ENCODE measurements around the gene IL6. TPM values are rescaled to one million over a fixed set of nuclear protein-coding genes. Genes with fewer than 3 reads are reported as not detected.

The IL6 gene
- total and polyA plus RNA-seq, 9 of the 15 experiments (the other 6 are each of a cell fraction or from before 2014, with no cell fraction given): 0.76 to 2.9 (median 1.5) TPM

- Histone ChIP-seq H3K4me2 (ENCODE audit: insufficient read depth, low read length) (no peak overlapping the region), H3K27ac (ENCODE audit: extremely low read depth, low read depth, low read length) (no peak overlapping the region), H2AFZ (ENCODE audit: low read depth, low read length) (no peak overlapping the region), H3K36me3 (ENCODE audit: control insufficient read depth, insufficient read depth, low read length) (no peaks in the 10 kb centered on the region), H3K4me3 (no peak overlapping the region), H3K27me3 (ENCODE audit: control insufficient read depth in 2 of 2, insufficient read depth in 2 of 2, low read length in 2 of 2) (no peaks in the 10 kb centered on the region), H3K4me1 (replicated peaks in 1 of 2; ENCODE audit: control insufficient read depth in 2 of 2, insufficient read depth in 2 of 2, low read length in 2 of 2) (no peaks in the 10 kb centered on the region), H3K9ac (ENCODE audit: insufficient read depth in 1 of 2, low read depth in 2 of 2, low read length in 2 of 2) (no peak overlapping the region), H3K79me2 (ENCODE audit: control insufficient read depth, insufficient read depth, low read length) (no peaks in the 10 kb centered on the region), H3K9me1 (ENCODE audit: control insufficient read depth, insufficient read depth, low read length) (no peaks in the 10 kb centered on the region), H4K20me1 (replicated peaks; ENCODE audit: control insufficient read depth, insufficient read depth, low read length) (no peaks in the 10 kb centered on the region), H3K9me3 (replicated peaks; ENCODE audit: control insufficient read depth, insufficient read depth, low read depth, low read length) (no peaks in the 10 kb centered on the region)
- peak; percentile 62; the same call in 1 of the 3 replicates for ATAC-seq
- 41% methylated on average over 1 of the region's 1 CpG for WGBS (ENCODE audit: insufficient coverage, low coverage, missing lambda C conversion rate)
- peak; percentile 32 for FAIRE-seq
- POLR2A ChIA-PET: interaction anchor here (0.9 to 1.0 kb wide), 2 partner anchors 10 to 53 kb away, joined by 3 read pairs; no protein-coding TSS in a partner anchor
- peak in 1 of 4 experiments; percentile 34 for DNase-seq (ENCODE audit: extremely low read depth in 1 of 4, low spot score in 3 of 4)
- no TSS peak for BruUV-seq (replicated peaks)
- in situ Hi-C loops (cut with MboI) (no loop called here), intact Hi-C loops (cut with micrococcal nuclease) (no loop called here)
- TF ChIP-seq ESRRA (IDR thresholded peaks at IDR 0.05; ENCODE audit: borderline replicate concordance, low read depth) (peak; percentile 33; the same call in 1 of the 2 replicates), TARDBP (IDR thresholded peaks at IDR 0.05) (no peak)
- CTCF ChIA-PET (ENCODE audit: low intra/inter-chr PET ratio): interaction anchor here (0.9 kb wide), 1 partner anchor 190 kb away, joined by 4 read pairs; no protein-coding TSS in a partner anchor
These were observed 24.3 kb downstream of the IL6 start for GRCh38 chr7:22751341-22751740.

- CTCF ChIA-PET (ENCODE audit: low intra/inter-chr PET ratio): no interaction called here
- WGBS (ENCODE audit: insufficient coverage, low coverage, missing lambda C conversion rate): 11% methylated on average over 1 of the region's 1 CpG
These were observed 30.5 kb downstream of the IL6 start for GRCh38 chr7:22757338-22757994.

More at GRCh38 chr7:22757338-22757994, 30.5 kb downstream of the IL6 start:
- Histone ChIP-seq H3K79me2 (ENCODE audit: control insufficient read depth, insufficient read depth, low read length) (no peaks in the 10 kb centered on the region), H3K4me2 (ENCODE audit: insufficient read depth, low read length) (no peak overlapping the region), H2AFZ (ENCODE audit: low read depth, low read length) (no peak overlapping the region), H3K9me3 (replicated peaks; ENCODE audit: control insufficient read depth, insufficient read depth, low read depth, low read length) (no peaks in the 10 kb centered on the region), H4K20me1 (replicated peaks; ENCODE audit: control insufficient read depth, insufficient read depth, low read length) (no peaks in the 10 kb centered on the region), H3K9ac (ENCODE audit: insufficient read depth in 1 of 2, low read depth in 2 of 2, low read length in 2 of 2) (no peak overlapping the region), H3K27me3 (ENCODE audit: control insufficient read depth in 2 of 2, insufficient read depth in 2 of 2, low read length in 2 of 2) (no peaks in the 10 kb centered on the region), H3K36me3 (ENCODE audit: control insufficient read depth, insufficient read depth, low read length) (no peaks in the 10 kb centered on the region), H3K4me1 (replicated peaks in 1 of 2; ENCODE audit: control insufficient read depth in 2 of 2, insufficient read depth in 2 of 2, low read length in 2 of 2) (no peaks in the 10 kb centered on the region; a peak in 2 of 5 replicates), H3K9me1 (ENCODE audit: control insufficient read depth, insufficient read depth, low read length) (no peaks in the 10 kb centered on the region), H3K4me3 (no peak overlapping the region), H3K27ac (ENCODE audit: extremely low read depth, low read depth, low read length) (no peak overlapping the region)
- intact Hi-C loops (cut with micrococcal nuclease): no loop called here
- POLR2A ChIA-PET: no interaction called here
- TF ChIP-seq NFE2 (IDR thresholded peaks at IDR 0.05; ENCODE audit: low read depth) (peak; percentile 17; the same call in 1 of the 2 replicates), FOXA1 (IDR thresholded peaks at IDR 0.05; ENCODE audit: borderline replicate concordance) (no peak), MAFG (tag; conservative IDR thresholded peaks at IDR 0.05) (0 out of 2 replicates have a peak, but pooled peaks have one; percentile 23), ZNF79 (CRISPR knock-in tag; IDR thresholded peaks at IDR 0.05; ENCODE audit: low read depth) (no peak), KHSRP (IDR thresholded peaks at IDR 0.05) (no peak), ARID4B (CRISPR knock-in tag; IDR thresholded peaks at IDR 0.05) (no peak), ZNF316 (IDR thresholded peaks at IDR 0.05) (peak; percentile 44; the same call in 1 of the 2 replicates), ELF1 (tag; IDR thresholded peaks at IDR 0.05) (no peak), THRAP3 (IDR thresholded peaks at IDR 0.05; ENCODE audit: borderline replicate concordance) (no peak), SMAD1 (IDR thresholded peaks at IDR 0.05; ENCODE audit: low read depth, low read length, partially characterized antibody) (no peak), ERF (CRISPR knock-in tag; IDR thresholded peaks at IDR 0.05) (no peak)
- in situ Hi-C loops (cut with MboI): no loop called here
- no TSS peak for BruUV-seq (replicated peaks)
- FAIRE-seq: no peak
- no peak for DNase-seq (ENCODE audit: extremely low read depth in 1 of 4, low spot score in 3 of 4)
- no peak for ATAC-seq
